HG03280 (cell line): ENCODE results near the gene SIN3A.
"Not testable (repeated sequence)": the region's sequence is repeated elsewhere in the genome, so short reads cannot be mapped to it uniquely, and the experiment has no call there.

Experiments
- ATAC-seq: cut with Tn5 transposase; IDR thresholded peaks from one replicate; pipeline ENCODE4 v1.9.1; 2021; ENCODE audit warnings: mild to moderate bottlenecking, moderate library complexity; ENCODE audit not compliant: unreplicated experiment

The SIN3A gene

GRCh38 chr15:75357976-75358673, 93.4 kb downstream of the SIN3A start:
- no peak for ATAC-seq

GRCh38 chr15:75356517-75356916, 95.0 kb downstream of the SIN3A start:
- no peak for ATAC-seq

GRCh38 chr15:75356006-75356405, 95.5 kb downstream of the SIN3A start:
- no peak for ATAC-seq

- no peak for ATAC-seq
Measured at GRCh38 chr15:75355369-75355768, 96.1 kb downstream of the SIN3A start.

- ATAC-seq: no peak
Measured at GRCh38 chr15:75354454-75354853, 97.0 kb downstream of the SIN3A start.

GRCh38 chr15:75353604-75354003, 97.9 kb downstream of the SIN3A start:
- no peak for ATAC-seq

GRCh38 chr15:75352186-75353080, 99.1 kb downstream of the SIN3A start:
- ATAC-seq: no peak

- ATAC-seq: no peak
Measured at GRCh38 chr15:75350601-75351361, 100.7 kb downstream of the SIN3A start.

GRCh38 chr15:75349851-75350588, 101.5 kb downstream of the SIN3A start:
- ATAC-seq: no peak

GRCh38 chr15:75349351-75349669, 102.2 kb downstream of the SIN3A start:
- ATAC-seq: not testable (repeated sequence)

- no peak for ATAC-seq
Measured at GRCh38 chr15:75348562-75349350, 102.7 kb downstream of the SIN3A start.

GRCh38 chr15:75348034-75348561, 103.4 kb downstream of the SIN3A start:
- ATAC-seq: no peak

GRCh38 chr15:75347222-75348033, 104.1 kb downstream of the SIN3A start:
- no peak for ATAC-seq

GRCh38 chr15:75346796-75347221, 104.7 kb downstream of the SIN3A start, which contains the start of gene NEIL1:
Gene NEIL1, plus strand, starts transcription at chr15:75347039. Its CDS starts 1,867 bp downstream, at chr15:75348906.
- ATAC-seq: no peak

GRCh38 chr15:75343953-75344352, 107.5 kb downstream of the SIN3A start:
- ATAC-seq: not testable (repeated sequence)

GRCh38 chr15:75342221-75342620, 109.3 kb downstream of the SIN3A start:
- no peak for ATAC-seq

- ATAC-seq: no peak
Measured at GRCh38 chr15:75339531-75340240, 111.8 kb downstream of the SIN3A start.

- ATAC-seq: no peak
Measured at GRCh38 chr15:75338661-75339240, 112.7 kb downstream of the SIN3A start.
